HG03558 (cell line): ENCODE results near the gene STK26.
"Not testable (repeated sequence)": the region's sequence is repeated elsewhere in the genome, so short reads cannot be mapped to it uniquely, and the experiment has no call there.

Experiments used
- ATAC-seq: cut with Tn5 transposase; IDR thresholded peaks from one replicate; pipeline ENCODE4 v1.9.1; 2021; ENCODE audit warnings: moderate number of reproducible peaks; ENCODE audit not compliant: unreplicated experiment; ENCODE audit errors: extremely low read depth

Gene STK26

DNA sequence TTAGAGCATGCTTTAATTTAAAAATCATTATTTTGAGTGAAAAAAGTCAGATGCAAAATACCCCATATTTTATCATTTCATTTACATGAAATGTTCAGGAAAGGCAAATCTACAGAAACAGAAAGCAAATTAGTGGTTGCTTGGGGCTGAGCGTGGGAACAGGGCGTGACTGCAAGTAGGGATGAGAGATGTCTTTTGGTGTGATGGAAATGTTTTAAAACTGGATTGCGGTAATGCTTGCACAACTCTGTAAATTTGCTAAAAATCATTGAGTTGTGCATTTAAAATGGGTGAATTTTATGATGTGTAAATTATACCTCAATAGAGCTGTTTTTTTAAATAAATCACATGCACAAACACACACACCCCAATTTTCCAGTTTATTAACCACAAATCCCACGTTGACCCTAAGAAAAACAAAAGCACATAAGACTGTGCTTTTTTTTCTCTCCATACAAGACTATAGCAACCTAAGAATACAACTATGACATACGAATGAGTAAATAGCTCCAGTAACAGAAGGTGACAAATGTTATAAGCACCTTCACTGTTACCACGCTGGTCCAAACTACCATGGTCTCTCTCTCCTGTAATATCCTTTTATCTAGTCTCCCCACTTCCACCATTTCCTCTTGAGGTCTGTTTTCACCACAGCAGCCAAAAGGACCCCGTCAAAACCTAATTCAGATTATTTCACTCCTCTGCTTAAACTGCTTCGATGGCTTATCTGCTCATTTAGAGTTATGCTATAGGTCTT is 67.5 kb downstream of the STK26 start:
- no peak for ATAC-seq

DNA sequence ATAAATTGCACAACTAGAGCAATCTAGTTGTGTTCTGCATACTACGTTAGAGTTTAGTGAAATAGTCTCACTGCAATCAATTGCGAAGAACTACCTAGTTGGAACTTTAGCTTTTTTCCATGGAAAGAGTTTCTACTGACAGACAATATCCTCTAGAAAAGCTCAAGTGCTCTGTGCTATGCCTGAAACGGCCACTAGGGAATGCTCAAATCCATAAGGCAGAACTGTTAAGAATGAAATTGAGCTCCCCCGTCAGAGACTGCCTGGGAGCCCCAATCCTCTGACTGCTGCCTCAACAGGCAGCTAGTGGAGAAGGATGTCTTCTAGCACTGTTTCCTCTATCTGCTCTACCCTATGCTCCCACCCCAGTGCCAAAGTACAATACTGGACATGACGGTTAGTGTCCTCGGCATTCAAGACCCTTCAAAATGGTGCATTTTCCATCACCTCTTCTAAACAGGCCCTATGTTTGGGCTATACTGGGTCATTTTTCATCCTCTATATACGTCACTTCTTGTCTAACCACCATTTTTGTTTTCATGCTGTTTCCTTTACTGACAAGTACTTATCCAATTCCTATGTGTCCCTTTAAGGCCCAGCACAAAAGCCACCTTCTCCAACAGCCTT is 69.5 kb downstream of the STK26 start:
- peak; percentile 52 for ATAC-seq

DNA sequence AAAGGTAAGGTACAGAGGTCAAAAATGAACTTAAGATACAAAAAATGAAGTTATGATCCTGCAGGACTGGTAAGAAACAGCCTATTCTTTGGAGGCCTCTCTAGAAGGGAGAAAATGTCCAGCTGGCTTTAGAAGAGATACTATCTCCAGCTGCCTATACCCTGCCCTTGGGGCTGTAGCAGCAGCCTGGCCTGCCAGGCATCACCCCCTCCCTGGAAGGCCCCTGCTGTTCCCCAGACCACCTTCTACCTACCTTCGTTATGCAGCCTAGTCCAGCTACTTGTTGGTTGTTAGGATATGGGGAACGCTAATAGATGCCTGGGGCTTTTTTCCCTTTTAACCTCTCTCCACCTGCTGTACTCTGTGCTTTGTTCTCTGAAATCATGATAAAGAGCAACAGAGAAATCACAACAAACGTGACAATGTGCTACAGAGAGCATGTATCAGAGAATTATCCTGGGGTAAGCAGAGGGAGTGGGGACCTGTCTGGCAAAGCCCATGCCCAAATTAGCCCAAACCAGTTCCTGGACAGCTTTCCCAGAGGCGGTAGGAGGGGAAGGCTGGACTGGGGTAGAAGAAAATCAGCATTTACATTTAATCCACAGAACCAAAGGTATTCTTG is 70.2 kb downstream of the STK26 start:
- no peak for ATAC-seq

DNA sequence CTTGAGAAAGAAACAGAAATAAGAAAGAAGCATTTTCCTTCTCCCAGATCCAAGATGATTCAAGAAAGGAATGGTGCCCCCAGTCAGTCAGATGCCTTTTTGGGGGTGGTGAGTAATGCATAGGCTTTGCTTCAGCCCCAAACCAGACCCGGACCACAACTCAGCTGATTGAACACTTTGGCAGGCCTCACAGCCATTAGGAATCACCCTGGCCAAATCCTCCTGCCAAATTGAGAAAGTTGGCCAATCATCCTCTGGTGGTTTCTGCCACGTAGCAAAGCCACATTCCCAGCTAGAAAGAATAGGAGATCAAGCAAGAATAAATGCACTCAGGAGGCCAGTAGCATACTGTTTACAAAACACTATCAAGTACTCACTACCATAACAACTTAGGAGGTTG is 71.1 kb downstream of the STK26 start:
- no peak for ATAC-seq

DNA sequence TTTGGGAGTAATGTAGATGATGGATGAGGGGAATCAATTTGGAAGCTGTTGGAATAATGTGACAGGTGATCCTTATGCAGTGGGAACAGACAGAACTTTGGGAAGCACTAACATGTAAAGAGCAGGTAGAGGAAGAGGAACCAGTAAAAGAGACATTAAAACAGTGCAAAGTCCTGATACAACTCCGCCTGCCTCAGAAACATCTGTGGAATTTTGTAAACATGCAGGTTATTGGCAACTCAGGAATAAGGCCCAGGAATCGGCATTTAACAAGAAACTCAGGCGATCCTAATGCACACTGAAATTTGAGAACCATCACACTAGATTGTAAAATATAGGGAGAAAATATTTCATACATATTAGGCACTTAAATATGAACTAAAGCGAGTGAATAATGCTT is 75.6 kb downstream of the STK26 start:
- ATAC-seq = not testable (repeated sequence)

DNA sequence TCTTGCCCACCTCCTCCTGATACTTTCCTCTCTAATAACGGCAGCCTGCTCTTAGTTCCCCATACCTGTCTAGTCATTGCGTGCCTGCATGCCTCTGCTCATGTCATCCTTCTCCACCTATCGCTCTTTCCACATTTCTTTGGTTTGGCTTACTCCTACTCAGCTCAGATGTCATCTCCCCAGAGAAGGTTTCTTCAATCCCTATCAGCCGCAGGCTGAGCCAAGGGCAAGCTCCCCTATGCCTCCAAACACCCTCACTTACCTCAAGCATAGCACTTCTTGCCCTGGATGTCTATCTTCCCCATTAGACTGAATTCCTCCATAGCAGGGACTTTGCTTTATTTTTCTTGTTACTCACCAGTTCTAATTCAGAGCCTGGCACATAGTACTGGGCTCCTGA is 78.1 kb downstream of the STK26 start:
- no peak for ATAC-seq

DNA sequence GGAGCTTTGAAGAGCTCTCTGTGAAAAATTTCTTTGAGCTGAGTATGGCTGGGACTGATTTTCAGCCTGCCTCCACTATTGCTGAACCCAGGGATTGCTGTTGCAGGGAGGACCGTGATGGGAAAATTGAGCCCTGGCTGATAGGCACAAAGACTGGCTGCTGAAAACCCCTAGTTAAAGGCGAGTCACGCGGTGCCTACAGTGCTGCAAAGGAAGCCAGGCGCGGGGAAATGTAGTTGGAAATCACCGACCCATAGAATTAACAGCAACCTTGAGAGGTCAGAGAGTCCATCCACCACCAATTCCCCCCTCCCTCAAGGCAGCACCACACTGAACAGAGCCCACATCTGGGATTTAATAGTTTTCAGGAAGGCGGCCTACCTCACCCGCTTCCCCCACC is 78.7 kb downstream of the STK26 start:
- no peak for ATAC-seq

DNA sequence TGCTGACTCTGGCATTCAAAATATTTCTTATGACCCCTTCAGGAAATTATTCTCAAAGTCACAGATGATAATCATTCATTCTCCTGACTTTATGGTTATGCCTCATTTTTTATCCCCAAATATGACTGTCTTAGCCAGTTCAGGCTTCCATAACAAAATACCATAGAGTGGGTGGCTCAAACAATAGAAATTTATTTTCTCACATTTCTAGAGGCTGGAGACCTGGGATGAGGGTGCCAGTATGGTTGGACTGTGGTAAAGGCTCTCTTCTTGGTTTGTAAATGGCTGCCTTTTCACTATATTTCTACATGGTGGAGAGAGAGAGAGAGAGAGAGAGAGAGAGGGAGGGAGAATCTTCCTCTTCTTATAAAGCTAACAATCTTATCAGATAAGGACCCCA is 84.2 kb downstream of the STK26 start:
- no peak for ATAC-seq

DNA sequence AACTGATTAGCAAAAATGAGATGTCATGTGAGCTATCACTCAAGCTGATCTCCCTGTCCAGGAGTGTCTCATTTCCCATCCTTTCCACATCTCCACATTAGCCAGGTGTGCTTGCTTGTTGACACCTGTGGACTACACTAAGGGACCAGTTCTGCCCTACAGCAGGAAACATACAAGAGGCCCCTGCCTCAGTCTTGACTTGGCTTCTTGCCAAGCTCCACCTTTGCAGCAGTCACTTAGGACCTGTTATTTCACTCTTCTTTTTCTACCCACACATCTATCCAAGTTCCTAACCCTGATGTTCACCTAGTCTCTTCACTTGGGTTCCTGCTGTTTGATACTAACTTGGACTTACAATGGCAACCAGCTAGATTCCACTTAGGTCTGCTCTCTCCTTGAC is 91.5 kb downstream of the STK26 start:
- no peak for ATAC-seq

DNA sequence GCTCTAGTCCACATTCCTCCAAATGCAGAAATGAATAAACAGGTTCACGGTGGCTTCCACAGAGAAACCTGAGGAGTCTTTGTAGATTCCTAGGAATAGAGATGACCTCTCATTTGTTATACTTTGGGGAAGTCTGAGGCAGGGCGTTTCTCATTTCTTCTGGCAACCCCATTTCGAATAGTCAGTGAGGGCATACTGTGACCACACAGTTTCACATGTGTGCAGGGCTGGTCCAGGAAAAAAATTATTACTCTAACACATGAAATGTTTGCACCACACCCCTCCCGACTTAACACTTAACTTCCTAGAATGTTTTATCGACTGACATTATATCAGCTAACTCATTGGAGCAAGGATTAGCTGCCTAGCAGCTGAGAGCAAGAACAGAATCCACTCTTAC is 92.7 kb downstream of the STK26 start:
- ATAC-seq = no peak

DNA sequence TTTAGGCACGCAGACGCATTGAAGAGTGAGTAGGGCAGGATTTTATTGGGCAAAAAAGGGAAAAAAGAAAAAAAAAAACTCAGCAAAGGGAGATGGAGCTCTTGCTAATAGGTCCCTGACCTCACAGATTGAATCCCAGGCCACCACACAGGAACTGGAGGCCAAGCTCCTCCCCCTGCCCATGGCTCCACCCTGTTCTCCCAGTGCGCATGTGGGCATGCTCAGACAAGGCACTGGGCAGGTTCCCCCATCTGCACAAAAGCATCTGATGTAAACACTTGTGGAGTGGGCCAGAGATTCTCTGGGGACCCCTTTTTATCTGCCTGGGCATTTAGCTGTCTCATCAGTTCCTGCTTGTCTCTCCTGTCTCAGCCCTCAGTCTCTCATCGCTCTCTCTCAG is 95.3 kb downstream of the STK26 start:
- ATAC-seq = no peak

DNA sequence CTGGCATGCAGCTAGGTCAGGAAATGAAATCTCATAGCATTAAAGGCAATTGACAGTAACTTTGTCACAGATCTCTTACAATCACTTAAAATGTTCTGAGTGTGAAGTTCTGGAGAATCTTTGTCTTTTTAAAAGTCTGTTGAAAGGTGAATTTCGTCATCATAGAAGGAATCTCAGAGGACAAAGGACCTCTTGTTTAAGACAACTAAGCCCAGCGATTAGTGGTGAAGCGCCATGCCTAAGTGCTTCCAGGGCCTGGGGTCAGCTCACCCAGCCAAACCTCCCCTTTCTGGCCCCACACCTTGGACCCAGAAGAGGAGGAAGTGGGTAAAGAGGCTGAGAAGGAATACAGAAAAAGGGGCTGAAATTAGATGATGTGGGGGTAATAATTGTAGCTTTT is 96.2 kb downstream of the STK26 start:
- ATAC-seq = no peak

DNA sequence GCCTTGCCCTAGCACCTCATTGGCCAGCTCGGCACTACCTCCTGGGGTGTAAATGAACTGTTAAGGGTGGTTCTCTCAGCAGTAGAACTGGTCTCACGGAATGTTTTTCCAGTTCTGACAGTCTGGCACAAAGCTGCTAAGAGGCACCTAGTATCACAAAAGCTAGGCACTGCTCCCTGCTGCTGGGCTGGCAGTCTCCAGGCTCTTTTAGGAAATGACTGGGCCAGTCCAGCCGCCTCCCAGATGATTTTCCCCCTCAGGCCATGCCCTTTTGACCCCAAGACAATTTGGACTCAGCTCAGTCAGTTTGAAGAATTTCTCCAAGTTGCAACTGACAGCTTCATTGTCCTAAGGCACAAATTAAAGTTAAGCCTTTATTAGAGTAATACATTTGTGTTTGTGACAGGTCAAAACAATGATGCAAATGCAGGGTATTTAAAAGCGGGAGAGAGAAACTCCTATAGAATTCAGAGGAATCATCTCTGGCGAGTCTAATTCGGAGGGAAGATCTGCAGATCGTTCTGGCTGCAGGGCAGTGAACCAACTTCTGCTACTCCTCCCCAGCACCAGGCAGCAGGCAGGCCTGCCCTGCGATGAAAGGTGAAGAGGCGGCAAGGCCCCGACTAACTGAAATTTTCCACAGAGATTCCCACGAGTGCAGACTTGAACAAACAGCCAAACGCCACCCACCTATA is 96.9 kb downstream of the STK26 start:
- ATAC-seq = no peak

DNA sequence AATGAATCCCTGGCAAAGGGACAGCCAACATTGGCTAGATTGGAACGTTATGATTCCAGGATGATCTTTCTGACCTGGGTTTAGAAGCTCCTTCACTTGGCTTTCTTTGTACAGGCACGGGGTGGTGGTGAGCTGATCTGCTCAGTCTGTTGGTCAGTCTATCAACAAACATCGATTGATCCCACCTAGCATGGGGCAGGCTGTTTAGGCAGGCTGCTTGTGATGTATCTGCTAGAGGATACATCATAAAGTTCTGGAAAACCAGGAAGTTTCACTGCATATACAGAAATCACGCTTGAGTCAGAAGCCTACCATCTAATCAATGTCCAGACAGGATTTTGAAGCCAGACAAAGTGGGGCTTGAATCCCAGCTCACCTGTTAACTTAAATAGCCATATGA is 97.8 kb downstream of the STK26 start:
- no peak for ATAC-seq
